ENCODE data around the gene DHCR24.

DNA sequence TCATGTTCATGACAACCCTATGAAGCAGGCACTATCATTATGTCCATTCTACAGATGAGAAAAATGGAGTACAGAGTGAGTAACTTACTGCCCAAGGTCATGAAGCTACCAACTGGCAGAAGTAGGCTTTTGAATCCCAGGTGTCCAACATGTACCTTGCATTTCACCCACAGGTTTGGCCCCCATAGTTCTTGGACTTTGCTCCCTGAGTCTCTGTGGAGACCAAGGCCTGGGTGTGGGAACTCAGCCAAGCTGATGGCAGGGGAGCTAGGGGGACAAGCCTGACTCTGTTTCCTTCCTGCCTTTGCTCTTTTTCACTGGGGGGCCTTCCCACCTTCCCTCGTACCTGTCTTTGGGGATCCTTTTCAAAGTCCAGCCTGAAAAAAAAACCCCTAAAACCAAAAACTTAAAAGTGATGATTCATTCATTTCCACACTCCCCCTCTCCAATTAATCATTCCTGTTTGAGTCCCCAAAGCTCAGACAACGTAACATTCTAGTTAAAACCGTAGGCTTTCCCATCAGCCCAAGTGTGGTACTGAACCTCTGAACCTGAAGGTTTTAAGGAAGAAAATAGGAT is 77.4 kb downstream of the DHCR24 start:
- TF ChIP-seq EZH2 (IDR thresholded peaks at IDR 0.05; ENCODE audit: borderline replicate concordance, low read depth, low read length, severe bottlenecking) (no peak), POLR2A (IDR thresholded peaks at IDR 0.05; ENCODE audit: low read depth, low read length) (no peak), POLR2AphosphoS5 (IDR thresholded peaks at IDR 0.05; ENCODE audit: insufficient read depth, low read depth, low read length) (no peak), MYC (IDR thresholded peaks at IDR 0.05; ENCODE audit: low read depth, low read length) (no peak), JUN (IDR thresholded peaks at IDR 0.05; ENCODE audit: borderline replicate concordance, insufficient read depth, insufficient read length, low read depth) (no peak), FOS (IDR thresholded peaks at IDR 0.05; ENCODE audit: borderline replicate concordance, insufficient read depth, low read length) (no peak)
- TF ChIP-seq, protein P1, sequence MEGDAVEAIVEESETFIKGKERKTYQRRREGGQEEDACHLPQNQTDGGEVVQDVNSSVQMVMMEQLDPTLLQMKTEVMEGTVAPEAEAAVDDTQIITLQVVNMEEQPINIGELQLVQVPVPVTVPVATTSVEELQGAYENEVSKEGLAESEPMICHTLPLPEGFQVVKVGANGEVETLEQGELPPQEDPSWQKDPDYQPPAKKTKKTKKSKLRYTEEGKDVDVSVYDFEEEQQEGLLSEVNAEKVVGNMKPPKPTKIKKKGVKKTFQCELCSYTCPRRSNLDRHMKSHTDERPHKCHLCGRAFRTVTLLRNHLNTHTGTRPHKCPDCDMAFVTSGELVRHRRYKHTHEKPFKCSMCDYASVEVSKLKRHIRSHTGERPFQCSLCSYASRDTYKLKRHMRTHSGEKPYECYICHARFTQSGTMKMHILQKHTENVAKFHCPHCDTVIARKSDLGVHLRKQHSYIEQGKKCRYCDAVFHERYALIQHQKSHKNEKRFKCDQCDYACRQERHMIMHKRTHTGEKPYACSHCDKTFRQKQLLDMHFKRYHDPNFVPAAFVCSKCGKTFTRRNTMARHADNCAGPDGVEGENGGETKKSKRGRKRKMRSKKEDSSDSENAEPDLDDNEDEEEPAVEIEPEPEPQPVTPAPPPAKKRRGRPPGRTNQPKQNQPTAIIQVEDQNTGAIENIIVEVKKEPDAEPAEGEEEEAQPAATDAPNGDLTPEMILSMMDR (IDR thresholded peaks at IDR 0.05; ENCODE audit: extremely low read depth in 1 of 2, insufficient read depth in 1 of 2, low read depth in 1 of 2, low read length in 2 of 2): no peak
- TF ChIP-seq, protein P2, sequence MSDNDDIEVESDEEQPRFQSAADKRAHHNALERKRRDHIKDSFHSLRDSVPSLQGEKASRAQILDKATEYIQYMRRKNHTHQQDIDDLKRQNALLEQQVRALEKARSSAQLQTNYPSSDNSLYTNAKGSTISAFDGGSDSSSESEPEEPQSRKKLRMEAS (IDR thresholded peaks at IDR 0.05; ENCODE audit: insufficient read depth, insufficient read length): no peak

Data from endothelial cell of umbilical vein (primary cell).